GM08714 (cell line): ENCODE measurements around the gene FOXP2.

Experiments
- H3K4me3 ChIP-seq: fragments of 200-500 bp; sonication (Bioruptor generic); 2 replicates; pipeline ENCODE4 v1.5.1; 2014; ENCODE audit warnings: mild to moderate bottlenecking, low read length, inconsistent platforms
- ZNF274 ChIP-seq: IDR thresholded peaks from 2 replicates; pipeline ENCODE4 v1.6.1; 2012; ENCODE audit warnings: mild to moderate bottlenecking, low read depth, low read length

Gene FOXP2

DNA sequence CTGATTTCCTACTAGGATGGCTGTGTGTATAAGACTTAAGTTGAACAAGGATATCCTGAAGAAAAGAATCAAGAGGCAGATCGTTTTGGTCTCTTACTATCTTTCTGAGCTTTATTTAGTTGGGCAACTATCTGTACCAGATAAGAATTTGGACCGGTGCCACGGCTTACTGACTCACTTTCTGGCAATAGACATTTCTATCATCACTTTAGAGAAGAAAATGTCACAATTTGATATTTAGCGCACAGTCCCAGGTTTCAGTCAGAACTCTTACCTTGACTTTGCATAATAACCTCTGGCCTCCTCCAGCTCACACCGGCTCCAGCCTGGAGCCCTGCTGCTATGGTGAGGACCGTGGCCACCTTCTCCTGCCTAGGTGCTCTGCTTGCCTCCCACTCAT lies 289.1 kb downstream of the FOXP2 start:
- H3K4me3 ChIP-seq, result no peak overlapping the region
- no peak for TF ChIP-seq ZNF274

DNA sequence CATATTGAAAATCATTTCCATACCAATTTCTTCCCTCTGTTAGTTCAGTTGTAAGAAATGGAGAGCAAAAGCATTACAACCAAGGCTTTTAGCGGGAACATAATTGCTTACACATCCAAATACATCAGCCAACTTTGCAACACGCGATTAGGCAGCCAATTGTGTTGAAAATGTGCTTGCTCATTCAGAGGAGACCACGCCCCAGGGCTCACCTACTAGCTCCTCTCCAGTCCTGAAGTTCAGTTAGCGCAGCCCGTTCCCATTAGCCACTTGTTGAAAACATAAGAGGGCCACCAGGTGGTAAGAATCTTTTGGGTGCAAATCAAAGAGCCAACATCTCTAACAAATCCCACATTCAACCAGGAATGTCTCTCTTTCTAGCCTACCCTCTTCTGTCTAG lies 294.0 kb downstream of the FOXP2 start:
- no peak for TF ChIP-seq ZNF274

DNA sequence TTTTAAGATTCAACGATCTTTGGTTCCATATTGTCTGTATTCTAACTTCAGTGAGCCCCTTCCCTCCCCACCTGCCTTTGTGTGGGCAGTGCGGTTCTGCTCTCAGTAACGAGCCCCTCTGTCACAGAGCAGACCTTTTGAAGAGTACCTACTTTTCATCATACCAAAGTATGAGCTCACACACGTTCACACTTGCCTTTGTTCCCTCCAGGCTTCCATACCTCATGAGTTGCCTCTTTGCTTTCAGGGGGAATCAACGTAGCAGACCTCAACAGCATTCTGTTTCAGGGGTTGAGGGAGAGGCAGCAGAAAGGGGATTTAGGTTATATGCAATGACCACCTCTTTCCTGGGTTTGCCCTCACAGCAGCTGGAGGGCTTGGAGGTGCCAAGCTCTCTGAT lies 295.9 kb downstream of the FOXP2 start:
- no peak for TF ChIP-seq ZNF274
- no peak overlapping the region for H3K4me3 ChIP-seq

More for the DNA sequence above, 294.0 kb downstream of the FOXP2 start:
- no peak overlapping the region for H3K4me3 ChIP-seq

DNA sequence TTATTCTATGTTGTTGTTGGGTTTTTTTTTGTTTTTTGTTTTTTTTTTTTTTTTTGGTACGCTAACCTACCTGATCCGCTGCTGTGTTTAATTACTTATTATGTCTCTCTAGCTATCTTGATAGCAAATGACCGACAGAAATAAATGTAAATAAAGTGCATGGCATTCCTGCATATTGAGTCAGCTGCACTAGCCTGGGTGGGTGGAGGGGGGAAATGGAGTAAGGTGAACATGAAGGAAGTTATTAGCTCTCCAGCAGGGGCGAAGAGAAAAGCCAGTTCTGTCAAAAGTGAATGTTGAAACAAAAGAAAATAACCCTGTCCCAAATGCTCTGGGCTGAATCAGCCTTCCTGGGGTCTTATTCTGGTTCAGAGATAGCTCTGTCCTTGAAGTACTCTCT lies 296.6 kb downstream of the FOXP2 start:
- no peak overlapping the region for H3K4me3 ChIP-seq
- no peak for TF ChIP-seq ZNF274

DNA sequence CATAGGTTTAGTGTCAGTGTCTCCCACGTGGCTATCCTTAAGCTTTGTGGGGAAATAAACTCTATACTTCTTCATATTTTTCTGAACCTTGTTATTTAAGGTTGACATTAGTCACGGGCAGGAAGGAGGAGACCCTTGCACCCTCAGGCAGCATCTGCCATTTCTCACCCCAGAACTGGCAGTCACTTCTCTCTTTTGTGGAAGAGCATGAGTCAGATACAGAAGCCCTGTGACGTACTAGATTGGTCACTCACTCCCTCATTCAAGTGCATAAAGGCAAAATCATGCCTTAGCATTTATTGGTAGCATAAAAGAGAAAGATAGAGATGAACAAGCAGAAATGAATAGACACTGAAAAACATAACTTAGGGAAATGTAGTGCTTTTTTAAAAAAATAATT lies 301.3 kb downstream of the FOXP2 start:
- TF ChIP-seq ZNF274, result no peak
- no peak overlapping the region for H3K4me3 ChIP-seq

DNA sequence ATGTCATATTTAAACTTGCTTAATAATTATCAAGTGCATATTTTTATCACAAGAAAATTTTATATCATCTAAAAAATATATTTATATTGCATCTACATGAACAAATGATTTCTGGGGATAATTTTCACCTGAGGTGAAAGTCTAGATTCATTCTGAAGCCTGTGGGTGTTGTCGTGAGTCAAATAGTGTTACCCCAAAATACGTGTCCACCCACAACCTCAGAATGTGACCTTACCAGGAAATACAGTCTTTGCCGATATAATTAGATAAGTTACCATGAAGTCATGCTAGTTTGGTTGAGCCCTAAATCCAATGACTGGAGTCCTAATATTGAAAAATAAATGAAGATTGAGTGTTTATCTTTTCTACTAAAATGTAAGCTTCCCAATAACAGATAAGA lies 304.2 kb downstream of the FOXP2 start:
- no peak for TF ChIP-seq ZNF274
- no peak overlapping the region for H3K4me3 ChIP-seq

DNA sequence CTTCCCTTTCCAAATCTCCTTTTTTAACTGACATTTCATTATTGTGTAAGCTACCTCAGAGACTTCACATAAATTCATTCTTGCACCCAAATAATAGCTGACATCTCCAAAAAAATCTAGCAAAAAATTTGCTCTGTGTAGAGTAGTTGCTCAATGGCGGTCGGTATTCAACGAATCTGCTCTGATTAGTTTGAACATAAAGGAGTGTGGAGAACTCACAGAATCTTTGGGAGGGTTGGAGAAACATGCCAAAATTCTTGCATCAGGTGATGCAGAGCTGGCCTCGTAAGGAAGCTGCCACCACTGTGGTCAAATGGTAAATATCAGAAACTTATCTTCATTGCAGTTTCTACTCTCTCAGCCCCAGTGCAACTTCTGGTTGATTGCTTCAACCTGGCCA lies 306.1 kb downstream of the FOXP2 start:
- no peak for TF ChIP-seq ZNF274
- H3K4me3 ChIP-seq, result no peak overlapping the region

DNA sequence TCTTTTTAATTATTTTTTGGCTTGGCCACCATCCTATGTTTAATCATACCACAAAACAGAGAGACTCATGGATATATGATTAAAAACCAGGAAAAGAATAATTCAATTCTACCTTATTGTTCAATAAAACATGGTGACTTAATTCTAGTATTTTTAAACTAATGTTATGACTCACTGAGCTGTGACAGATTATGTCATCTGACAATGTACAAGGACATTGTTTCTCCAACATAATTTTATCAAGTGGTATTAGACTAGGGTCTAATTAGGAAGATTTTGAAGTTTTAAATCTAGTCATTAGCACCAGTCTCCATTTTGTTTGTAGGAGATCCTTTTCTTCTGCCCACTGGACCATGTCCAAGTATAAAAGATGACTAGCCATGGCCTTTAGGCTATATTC lies 307.9 kb downstream of the FOXP2 start:
- H3K4me3 ChIP-seq, result no peak overlapping the region
- no peak for TF ChIP-seq ZNF274

DNA sequence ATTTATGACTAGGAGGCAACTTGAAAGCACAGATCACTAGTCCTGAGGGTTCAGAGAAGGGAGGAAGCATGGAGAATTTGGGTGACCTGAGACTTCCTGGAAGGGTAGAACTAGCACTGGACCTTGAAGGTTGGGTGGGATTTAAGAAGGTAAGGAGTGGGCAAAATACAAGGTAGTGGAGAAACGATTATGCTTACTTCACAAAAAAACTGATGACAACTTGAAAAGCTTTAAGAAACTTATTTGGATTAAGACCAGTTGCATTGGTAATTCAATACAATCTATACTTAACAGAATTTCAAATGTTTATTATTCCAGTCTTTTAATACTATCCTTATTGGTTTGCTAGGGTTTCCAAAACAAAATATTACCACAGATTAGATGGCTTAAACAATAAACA lies 308.7 kb downstream of the FOXP2 start:
- no peak overlapping the region for H3K4me3 ChIP-seq
- TF ChIP-seq ZNF274, result no peak

DNA sequence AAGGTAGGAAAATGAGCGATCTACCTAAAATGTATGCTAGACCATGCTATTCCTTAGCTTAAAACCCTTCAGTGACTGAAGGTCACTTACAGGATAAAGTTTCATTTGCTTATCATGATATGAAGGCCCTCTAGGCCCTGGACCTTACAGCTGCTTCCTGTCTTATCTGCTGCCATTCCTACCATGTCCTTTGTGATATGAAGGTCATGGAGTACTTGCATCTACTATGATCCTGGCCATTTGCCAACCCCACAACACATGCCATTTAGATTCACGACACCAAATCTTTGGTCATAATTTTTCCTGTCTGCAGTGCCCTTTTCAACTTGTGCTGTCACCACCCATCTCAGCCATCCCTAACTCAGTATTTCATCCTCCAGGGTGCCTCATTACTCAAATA lies 325.5 kb downstream of the FOXP2 start:
- TF ChIP-seq ZNF274, result no peak
- no peak overlapping the region for H3K4me3 ChIP-seq

DNA sequence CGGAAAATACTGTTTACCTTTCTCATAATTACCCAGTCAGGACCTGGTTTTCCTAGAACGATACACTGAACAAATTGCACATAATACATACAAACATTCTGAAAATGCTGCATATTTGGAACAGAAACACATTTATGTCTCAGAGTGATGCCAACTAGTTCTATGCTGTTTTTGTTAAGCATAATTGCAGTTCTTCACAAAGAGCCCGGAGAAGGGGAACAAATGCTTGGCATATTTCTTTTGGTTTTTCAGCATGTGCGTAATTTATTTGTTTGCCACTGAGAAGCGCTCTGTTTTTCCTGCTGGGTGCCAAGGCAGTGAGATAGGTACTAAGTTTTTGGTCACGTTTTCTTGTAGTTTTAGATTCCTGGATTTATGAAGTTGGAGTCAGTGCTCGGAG lies 326.3 kb downstream of the FOXP2 start:
- no peak for TF ChIP-seq ZNF274
- no peak overlapping the region for H3K4me3 ChIP-seq

DNA sequence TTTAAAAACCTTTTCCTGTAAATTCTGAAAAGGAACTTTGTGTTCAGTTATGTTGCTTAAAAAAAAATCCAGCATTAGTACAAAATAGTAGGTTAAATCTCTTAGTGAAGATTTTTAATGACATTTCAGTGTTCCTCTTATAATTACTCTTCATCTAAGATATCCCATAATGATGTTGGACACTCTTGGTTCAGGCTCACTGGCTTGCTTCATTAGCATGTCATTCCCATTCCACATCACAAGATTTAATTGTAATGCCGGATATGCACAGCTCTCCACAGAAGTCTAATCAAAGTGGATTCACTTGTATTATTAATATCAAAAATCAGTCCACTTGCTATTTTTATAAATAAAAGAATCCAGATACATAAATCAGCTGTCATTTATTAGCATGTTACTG lies 327.3 kb downstream of the FOXP2 start:
- no peak overlapping the region for H3K4me3 ChIP-seq
- TF ChIP-seq ZNF274, result no peak
